HFF-Myc (cell line): Measurements from ENCODE around the gene NKX2-3.

Source experiments
- DNase-seq: peaks from one replicate; pipeline ENCODE4 v3.0.0-alpha.2; 2011; ENCODE audit warnings: low read depth; ENCODE audit errors: extremely low read depth
- H3K4me3 ChIP-seq: replicated peaks from 2 replicates; pipeline ENCODE4 v1.5.1; 2011; ENCODE audit warnings: low read depth, mild to moderate bottlenecking, control low read depth, low read length
- TF ChIP-seq, protein P1 (sequence below): IDR thresholded peaks from 2 replicates; pipeline ENCODE4 v1.5.1; 2012; ENCODE audit warnings: mild to moderate bottlenecking, low read depth, low read length, control low read depth; ENCODE audit errors: missing control alignments

NKX2-3 gene

GRCh38 chr10:99583687-99584086 lies 50.9 kb downstream of the NKX2-3 start:
- no peak overlapping the region for H3K4me3 ChIP-seq
- TF ChIP-seq, protein P1, sequence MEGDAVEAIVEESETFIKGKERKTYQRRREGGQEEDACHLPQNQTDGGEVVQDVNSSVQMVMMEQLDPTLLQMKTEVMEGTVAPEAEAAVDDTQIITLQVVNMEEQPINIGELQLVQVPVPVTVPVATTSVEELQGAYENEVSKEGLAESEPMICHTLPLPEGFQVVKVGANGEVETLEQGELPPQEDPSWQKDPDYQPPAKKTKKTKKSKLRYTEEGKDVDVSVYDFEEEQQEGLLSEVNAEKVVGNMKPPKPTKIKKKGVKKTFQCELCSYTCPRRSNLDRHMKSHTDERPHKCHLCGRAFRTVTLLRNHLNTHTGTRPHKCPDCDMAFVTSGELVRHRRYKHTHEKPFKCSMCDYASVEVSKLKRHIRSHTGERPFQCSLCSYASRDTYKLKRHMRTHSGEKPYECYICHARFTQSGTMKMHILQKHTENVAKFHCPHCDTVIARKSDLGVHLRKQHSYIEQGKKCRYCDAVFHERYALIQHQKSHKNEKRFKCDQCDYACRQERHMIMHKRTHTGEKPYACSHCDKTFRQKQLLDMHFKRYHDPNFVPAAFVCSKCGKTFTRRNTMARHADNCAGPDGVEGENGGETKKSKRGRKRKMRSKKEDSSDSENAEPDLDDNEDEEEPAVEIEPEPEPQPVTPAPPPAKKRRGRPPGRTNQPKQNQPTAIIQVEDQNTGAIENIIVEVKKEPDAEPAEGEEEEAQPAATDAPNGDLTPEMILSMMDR = no peak
- DNase-seq = no peak
